Breast epithelium (tissue), 4 donors: ENCODE measurements around the gene MIER3. TPM values are rescaled to one million over a fixed set of nuclear protein-coding genes. Genes with fewer than 3 reads are reported as not detected.

Source experiments
- DNase-seq, 2 donors: peaks; one replicate each; pipeline ENCODE4 v3.0.0-alpha.2; 2019; ENCODE audit warnings: low spot score in 2 of 2
- H3K27ac ChIP-seq, 2 donors: fragments of 200-600 bp; sonication (generic) in 1 of 2; one replicate each; pipeline ENCODE4 v1.5.1; 2016 to 2019; ENCODE audit warnings: mild to moderate bottlenecking in 1 of 2
- H3K27me3 ChIP-seq, 2 donors: fragments of 200-600 bp; sonication (generic) in 1 of 2; one replicate each; pipeline versions ENCODE4 v1.5.1 to v1.6.0; 2017 to 2019; ENCODE audit warnings: control low read depth in 1 of 2, mild to moderate bottlenecking in 1 of 2
- H3K36me3 ChIP-seq: fragments of 200-600 bp; one replicate; pipeline ENCODE4 v1.5.1; 2019
- H3K4me1 ChIP-seq, 2 donors: fragments of 200-600 bp; sonication (generic); one replicate each; pipeline ENCODE4 v1.5.1; 2016 to 2019; ENCODE audit warnings: control low read depth in 1 of 2
- H3K4me3 ChIP-seq, 3 donors: fragments of 200-600 bp; sonication (generic); 1 replicate in 2 of 3; 2 replicates in 1 of 3; pipeline ENCODE4 v1.5.1; 2016 to 2019; ENCODE audit warnings: mild to moderate bottlenecking in 3 of 3, moderate library complexity in 2 of 3
- H3K9me3 ChIP-seq, 2 donors: fragments of 200-600 bp; sonication (generic) in 1 of 2; one replicate each; pipeline ENCODE4 v1.5.1; 2016 to 2019; ENCODE audit warnings: control low read depth in 1 of 2
- CTCF ChIP-seq, 3 donors: fragments of 450-650 bp; IDR thresholded peaks; one replicate each; pipeline ENCODE4 v1.5.1; 2016 to 2017; ENCODE audit warnings: antibody characterized with exemption in 3 of 3, mild to moderate bottlenecking in 3 of 3, moderate library complexity in 3 of 3
- POLR2A ChIP-seq: fragments of 450-650 bp; IDR thresholded peaks from one replicate; pipeline ENCODE4 v1.6.1; 2016; ENCODE audit warnings: antibody characterized with exemption, mild to moderate bottlenecking, moderate library complexity
- POLR2AphosphoS5 ChIP-seq, 3 donors: sonication (generic); formaldehyde crosslinking; IDR thresholded peaks; one replicate each; pipeline ENCODE4 v1.6.1; 2017; ENCODE audit warnings: antibody characterized with exemption in 3 of 3
- intact Hi-C: fragments of 100-400 bp; cut with DNase I; formaldehyde crosslinking; loops from one replicate; pipeline ENCODE4 v1.15.1; 2023; ENCODE audit warnings: low total_unique reads
- total RNA-seq, 3 donors: library from RNA; depleted of rRNA; stranded (reverse); fragments of >200 nt; gene quantifications; one replicate each; pipeline ENCODE4 v1.1.0, GENCODE V29; 2016

MIER3 gene
- total RNA-seq, 3 donors from 2014 or later, result 18.1 to 43.2 (median 33.1) TPM

DNA sequence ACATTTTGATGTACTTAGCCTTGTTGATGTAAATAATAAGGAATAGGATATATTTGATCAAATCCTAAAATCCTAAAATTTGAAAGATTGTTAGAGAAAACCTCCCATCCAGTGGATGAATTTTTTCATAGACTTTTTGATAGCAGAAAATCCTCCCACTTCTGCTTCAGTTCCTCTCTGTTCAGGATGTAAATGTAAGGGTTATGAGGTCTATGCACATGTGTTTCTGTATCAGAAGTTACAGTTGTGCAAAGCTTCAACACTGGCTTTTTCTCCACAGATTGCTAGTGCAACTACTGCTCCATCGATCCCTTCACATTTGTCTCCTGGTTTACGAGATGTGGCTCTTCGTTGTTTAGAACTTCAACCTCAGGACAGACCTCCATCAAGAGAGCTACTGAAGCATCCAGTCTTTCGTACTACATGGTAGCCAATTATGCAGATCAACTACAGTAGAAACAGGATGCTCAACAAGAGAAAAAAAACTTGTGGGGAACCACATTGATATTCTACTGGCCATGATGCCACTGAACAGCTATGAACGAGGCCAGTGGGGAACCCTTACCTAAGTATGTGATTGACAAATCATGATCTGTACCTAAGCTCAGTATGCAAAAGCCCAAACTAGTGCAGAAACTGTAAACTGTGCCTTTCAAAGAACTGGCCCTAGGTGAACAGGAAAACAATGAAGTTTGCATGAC lies 58.5 kb downstream of the MIER3 start:
- no peaks in the 10 kb centered on the region for H3K36me3 ChIP-seq

GRCh38 chr5:56881571-56881970 lies 70.4 kb downstream of the MIER3 start:
- no peak overlapping the region for H3K27ac ChIP-seq
- H3K4me3 ChIP-seq, result no peak overlapping the region
- H3K36me3 ChIP-seq, result peaks cover 17% of the 10 kb centered on the region
- DNase-seq, result no peak
- no peaks in the 10 kb centered on the region for H3K27me3 ChIP-seq
- H3K9me3 ChIP-seq, result no peaks in the 10 kb centered on the region
- intact Hi-C loops, result no loop called here
- TF ChIP-seq CTCF (IDR thresholded peaks at IDR 0.05) (no peak), POLR2A (no peak)
- H3K4me1 ChIP-seq, result no peaks in the 10 kb centered on the region

More for the DNA sequence above, 58.5 kb downstream of the MIER3 start:
- intact Hi-C loops, result no loop called here
- no peak overlapping the region for H3K27ac ChIP-seq
- TF ChIP-seq CTCF (IDR thresholded peaks at IDR 0.05), result no peak
- no peak for TF ChIP-seq POLR2A
- no peak for TF ChIP-seq POLR2AphosphoS5 (IDR thresholded peaks at IDR 0.05)
- no peaks in the 10 kb centered on the region for H3K27me3 ChIP-seq
- no peak for DNase-seq
- no peaks in the 10 kb centered on the region for H3K9me3 ChIP-seq
- no peak overlapping the region for H3K4me3 ChIP-seq
- H3K4me1 ChIP-seq, result no peaks in the 10 kb centered on the region

DNA sequence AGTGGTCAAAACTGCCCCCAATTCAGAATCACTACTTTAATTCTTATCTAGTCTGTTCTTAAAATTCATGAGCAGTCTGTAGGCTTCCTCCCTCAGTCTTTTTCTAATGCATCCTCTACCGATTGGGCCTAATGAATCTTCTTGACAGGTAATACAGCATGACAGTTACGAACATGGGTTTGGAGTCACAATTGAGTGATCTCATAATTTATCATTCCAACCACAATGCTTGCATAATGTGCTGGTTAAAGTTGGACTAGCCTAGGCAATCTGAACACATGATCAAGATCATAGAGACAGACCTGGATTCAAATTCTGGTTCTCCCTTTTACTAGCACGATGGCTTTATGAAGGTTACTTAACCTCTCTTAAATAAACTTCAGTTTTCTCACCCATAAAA lies 75.6 kb downstream of the MIER3 start:
- TF ChIP-seq POLR2AphosphoS5 (IDR thresholded peaks at IDR 0.05), result no peak
- intact Hi-C loops, result no loop called here
- Histone ChIP-seq H3K27ac (no peak overlapping the region), H3K9me3 (no peaks in the 10 kb centered on the region), H3K27me3 (no peaks in the 10 kb centered on the region), H3K4me3 (no peak overlapping the region), H3K4me1 (no peaks in the 10 kb centered on the region), H3K36me3 (peaks cover 20% of the 10 kb centered on the region)
- no peak for DNase-seq

DNA sequence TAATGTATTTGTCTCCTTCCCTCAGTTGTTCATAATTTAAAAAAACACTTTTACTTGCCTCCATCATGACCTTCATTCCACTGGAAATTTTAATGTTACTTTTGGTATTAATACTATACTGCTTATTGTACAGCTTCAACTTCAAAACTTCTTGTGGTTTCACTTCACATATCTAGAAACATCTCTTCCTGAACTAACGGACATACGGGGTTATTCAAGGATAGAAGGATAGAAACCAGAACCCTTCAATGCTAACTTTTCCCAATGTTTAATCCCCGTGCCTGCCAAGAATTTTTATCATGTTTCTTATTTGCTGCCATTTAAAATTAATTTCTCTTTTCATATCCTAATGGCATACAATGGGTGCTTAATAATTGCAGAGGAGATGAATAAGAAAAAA lies 78.9 kb downstream of the MIER3 start:
- TF ChIP-seq POLR2AphosphoS5 (IDR thresholded peaks at IDR 0.05), result no peak
- TF ChIP-seq POLR2A, result no peak
- no peak for TF ChIP-seq CTCF (IDR thresholded peaks at IDR 0.05)
- no peak for DNase-seq
- Histone ChIP-seq H3K36me3 (peaks cover 21% of the 10 kb centered on the region), H3K27ac (no peak overlapping the region), H3K27me3 (no peaks in the 10 kb centered on the region), H3K9me3 (no peaks in the 10 kb centered on the region), H3K4me3 (no peak overlapping the region), H3K4me1 (no peaks in the 10 kb centered on the region)
- intact Hi-C loops, result no loop called here

- no peak overlapping the region for H3K4me3 ChIP-seq
- no peaks in the 10 kb centered on the region for H3K4me1 ChIP-seq
- H3K27me3 ChIP-seq, result no peaks in the 10 kb centered on the region
- intact Hi-C loops, result no loop called here
- H3K27ac ChIP-seq, result no peak overlapping the region
- TF ChIP-seq POLR2A, result no peak
- no peak for TF ChIP-seq CTCF (IDR thresholded peaks at IDR 0.05)
- no peak for TF ChIP-seq POLR2AphosphoS5 (IDR thresholded peaks at IDR 0.05)
- H3K9me3 ChIP-seq, result no peaks in the 10 kb centered on the region
- H3K36me3 ChIP-seq, result peaks cover 21% of the 10 kb centered on the region
- DNase-seq, result no peak
Observed at GRCh38 chr5:56871777-56872176, 80.1 kb downstream of the MIER3 start.

Other genes starting within 250 kb of the MIER3 start
- gene MAP3K1, start 136.6 kb downstream of the MIER3 start, total RNA-seq, result 100 to 1,000 TPM in 1 of 3 donors, 10 to 100 TPM in 2; 14.9 to 138 (median 77.7) TPM
- 10 to 100 TPM; 13.5 to 21.0 (median 17.3) TPM for gene SETD9, start 42.5 kb downstream of the MIER3 start, total RNA-seq
- gene GPBP1, start 221.9 kb upstream of the MIER3 start, total RNA-seq, result 100 to 1,000 TPM in 1 of 3 donors, 10 to 100 TPM in 2; 61.1 to 141 (median 93.1) TPM